ENCODE data around the gene TP73. TPM values are rescaled to one million over a fixed set of nuclear protein-coding genes. Genes with fewer than 3 reads are reported as not detected.

Gene TP73
- total and polyA plus RNA-seq, 2 experiments from 2014 or later = not detected

GRCh38 chr1:3733094-3733882, 81.0 kb downstream of the TP73 start:
- H4K20me1 ChIP-seq (ENCODE audit: insufficient read depth) = no peaks in the 10 kb centered on the region
- peak overlapping the region; percentile 69 for H2AFZ ChIP-seq

GRCh38 chr1:3733883-3734589, 81.7 kb downstream of the TP73 start:
- Histone ChIP-seq H3K27me3 (replicated peaks; ENCODE audit: insufficient read depth) (no peaks in the 10 kb centered on the region), H3K79me2 (ENCODE audit: insufficient read depth) (no peaks in the 10 kb centered on the region), H3K9me3 (ENCODE audit: low read depth) (no peaks in the 10 kb centered on the region), H3F3A (ENCODE audit: insufficient read depth) (no peaks in the 10 kb centered on the region), H3K4me1 (ENCODE audit: insufficient read depth) (peaks cover 7% of the 10 kb centered on the region; the same call in 1 of the 2 replicates), H3K9me2 (ENCODE audit: insufficient read depth) (no peaks in the 10 kb centered on the region), H3K4me2 (ENCODE audit: unreplicated experiment) (no peak overlapping the region), H4K20me1 (ENCODE audit: insufficient read depth) (no peaks in the 10 kb centered on the region), H3K9ac (no peak overlapping the region), H2AFZ (no peak overlapping the region), H3K4me3 (no peak overlapping the region), H3K27ac (no peak overlapping the region), H3K36me3 (ENCODE audit: low read depth) (no peaks in the 10 kb centered on the region)
- TF ChIP-seq EZH2 (IDR thresholded peaks at IDR 0.05; ENCODE audit: insufficient read depth, poor library complexity, severe bottlenecking) (no peak), EZH2phosphoT487 (IDR thresholded peaks at IDR 0.05; ENCODE audit: insufficient read depth, low read depth) (no peak)
- in situ Hi-C loops (cut with MboI) = no loop called here
- WGBS, 2 experiments (ENCODE audit: low coverage in 1 of 2, low lambda C conversion rate in 2 of 2, missing lambda C conversion rate in 2 of 2) = 86 to 92% methylated on average over 17 of the region's 17 CpGs
- no peak for DNase-seq

More at GRCh38 chr1:3733094-3733882, 81.0 kb downstream of the TP73 start:
- H3K4me1 ChIP-seq (ENCODE audit: insufficient read depth) = peaks cover 7% of the 10 kb centered on the region; the same call in 1 of the 2 replicates
- no peak for DNase-seq
- in situ Hi-C loops (cut with MboI) = no loop called here
- H3K4me2 ChIP-seq (ENCODE audit: unreplicated experiment) = peak overlapping the region; percentile 12
- WGBS, 2 experiments (ENCODE audit: low coverage in 1 of 2, low lambda C conversion rate in 2 of 2, missing lambda C conversion rate in 2 of 2) = 48 to 50% methylated on average over 29 of the region's 29 CpGs
- no peak overlapping the region for H3K4me3 ChIP-seq
- no peak overlapping the region for H3K27ac ChIP-seq
- H3F3A ChIP-seq (ENCODE audit: insufficient read depth) = no peaks in the 10 kb centered on the region
- no peaks in the 10 kb centered on the region for H3K9me3 ChIP-seq (ENCODE audit: low read depth)
- no peaks in the 10 kb centered on the region for H3K27me3 ChIP-seq (replicated peaks; ENCODE audit: insufficient read depth)
- no peaks in the 10 kb centered on the region for H3K79me2 ChIP-seq (ENCODE audit: insufficient read depth)
- H3K36me3 ChIP-seq (ENCODE audit: low read depth) = no peaks in the 10 kb centered on the region
- TF ChIP-seq EZH2 (IDR thresholded peaks at IDR 0.05; ENCODE audit: insufficient read depth, poor library complexity, severe bottlenecking) (no peak), EZH2phosphoT487 (IDR thresholded peaks at IDR 0.05; ENCODE audit: insufficient read depth, low read depth) (no peak)
- H3K9me2 ChIP-seq (ENCODE audit: insufficient read depth) = no peaks in the 10 kb centered on the region
- H3K9ac ChIP-seq = peak overlapping the region; percentile 32

- no peak overlapping the region for H2AFZ ChIP-seq
- in situ Hi-C loops (cut with MboI) = no loop called here
- H3K4me3 ChIP-seq = no peak overlapping the region
- H3K27ac ChIP-seq = no peak overlapping the region
- H3K4me1 ChIP-seq (ENCODE audit: insufficient read depth) = peaks cover 7% of the 10 kb centered on the region; the same call in 1 of the 2 replicates
- TF ChIP-seq EZH2phosphoT487 (IDR thresholded peaks at IDR 0.05; ENCODE audit: insufficient read depth, low read depth) = no peak
- no peak for TF ChIP-seq EZH2 (IDR thresholded peaks at IDR 0.05; ENCODE audit: insufficient read depth, poor library complexity, severe bottlenecking)
- H3K4me2 ChIP-seq (ENCODE audit: unreplicated experiment) = no peak overlapping the region
- no peaks in the 10 kb centered on the region for H3K9me2 ChIP-seq (ENCODE audit: insufficient read depth)
- WGBS, 2 experiments (ENCODE audit: low coverage in 1 of 2, low lambda C conversion rate in 2 of 2, missing lambda C conversion rate in 2 of 2) = 94 to 96% methylated on average over 15 to 16 of the region's 16 CpGs
- H4K20me1 ChIP-seq (ENCODE audit: insufficient read depth) = no peaks in the 10 kb centered on the region
- no peaks in the 10 kb centered on the region for H3K36me3 ChIP-seq (ENCODE audit: low read depth)
- no peak for DNase-seq
- H3K27me3 ChIP-seq (replicated peaks; ENCODE audit: insufficient read depth) = no peaks in the 10 kb centered on the region
- no peaks in the 10 kb centered on the region for H3K9me3 ChIP-seq (ENCODE audit: low read depth)
- no peak overlapping the region for H3K9ac ChIP-seq
- H3F3A ChIP-seq (ENCODE audit: insufficient read depth) = no peaks in the 10 kb centered on the region
- no peaks in the 10 kb centered on the region for H3K79me2 ChIP-seq (ENCODE audit: insufficient read depth)
Measured at GRCh38 chr1:3734602-3735001, 82.3 kb downstream of the TP73 start.

- in situ Hi-C loops (cut with MboI) = no loop called here
- Histone ChIP-seq H3K9ac (no peak overlapping the region), H3K9me3 (ENCODE audit: low read depth) (no peaks in the 10 kb centered on the region), H4K20me1 (ENCODE audit: insufficient read depth) (no peaks in the 10 kb centered on the region), H3K27me3 (replicated peaks; ENCODE audit: insufficient read depth) (no peaks in the 10 kb centered on the region), H3K4me3 (no peak overlapping the region), H3K4me2 (ENCODE audit: unreplicated experiment) (no peak overlapping the region), H3K27ac (no peak overlapping the region), H3K9me2 (ENCODE audit: insufficient read depth) (no peaks in the 10 kb centered on the region), H3F3A (ENCODE audit: insufficient read depth) (no peaks in the 10 kb centered on the region), H2AFZ (no peak overlapping the region), H3K36me3 (ENCODE audit: low read depth) (no peaks in the 10 kb centered on the region), H3K79me2 (ENCODE audit: insufficient read depth) (no peaks in the 10 kb centered on the region), H3K4me1 (ENCODE audit: insufficient read depth) (peaks cover 7% of the 10 kb centered on the region; the same call in 1 of the 2 replicates)
- no peak for DNase-seq
- TF ChIP-seq EZH2phosphoT487 (IDR thresholded peaks at IDR 0.05; ENCODE audit: insufficient read depth, low read depth) (no peak), EZH2 (IDR thresholded peaks at IDR 0.05; ENCODE audit: insufficient read depth, poor library complexity, severe bottlenecking) (no peak)
- 70 to 84% methylated on average over 10 to 12 of the region's 12 CpGs for WGBS, 2 experiments (ENCODE audit: low coverage in 1 of 2, low lambda C conversion rate in 2 of 2, missing lambda C conversion rate in 2 of 2)
Measured at GRCh38 chr1:3735027-3735681, 82.8 kb downstream of the TP73 start.

All from GM23248 (cell line).